Caco-2 (cell line): Measurements from ENCODE around the gene GSTA2. TPM values are rescaled to one million over a fixed set of nuclear protein-coding genes. Genes with fewer than 3 reads are reported as not detected.
"Not testable (repeated sequence)": the region's sequence is repeated elsewhere in the genome, so short reads cannot be mapped to it uniquely, and the experiment has no call there.

Source experiments
- BruUV-seq: library from RNA; stranded (reverse); fragments of 400-500 nt; replicated peaks from 2 replicates; lab custom pipeline; 2021; lab: Mats Ljungman, UMichigan
- CTCF ChIA-PET: fragments of 300-600 bp; sonication (Branson Sonifier 250); formaldehyde crosslinking; loops from one replicate; lab custom pipeline; 2022; ENCODE audit warnings: antibody characterized with exemption; lab: Charles Lee
- POLR2A ChIA-PET: fragments of 300-600 bp; sonication (Branson Sonifier 250); formaldehyde crosslinking; loops from one replicate; lab custom pipeline; 2022; ENCODE audit warnings: antibody characterized with exemption; lab: Charles Lee
- DNase-seq, 2 experiments: peaks; one replicate each; pipeline versions ENCODE4 v3.0.0 to v3.0.0-alpha.2; 2020 to 2022
- H3K27me3 ChIP-seq: replicated peaks from 2 replicates; pipeline ENCODE4 v1.6.0; 2011; ENCODE audit warnings: low read length; ENCODE audit not compliant: control insufficient read depth, insufficient read depth
- H3K36me3 ChIP-seq: 2 replicates; pipeline ENCODE4 v1.5.1; 2011; ENCODE audit warnings: low read length; ENCODE audit not compliant: control insufficient read depth, insufficient read depth
- H3K4me1 ChIP-seq: fragments of 250-450 bp; sonication (Bioruptor Pico); 2 replicates; pipeline ENCODE4 v1.5.1; 2020; ENCODE audit warnings: mild to moderate bottlenecking
- H3K4me3 ChIP-seq: 2 replicates; pipeline ENCODE4 v1.5.1; 2011; ENCODE audit warnings: low read depth, mild to moderate bottlenecking, control low read depth, low read length
- H3K9me3 ChIP-seq: fragments of 250-450 bp; sonication (Bioruptor Pico); 2 replicates; pipeline ENCODE4 v1.5.1; 2020; ENCODE audit warnings: mild to moderate bottlenecking, moderate library complexity
- H3K27ac Mint-ChIP-seq: one replicate; pipeline ENCODE4 v1.8.0; 2022; ENCODE audit warnings: mixed read lengths; ENCODE audit not compliant: unreplicated experiment
- H3K27me3 Mint-ChIP-seq: one replicate; pipeline ENCODE4 v1.8.0; 2022; ENCODE audit warnings: mixed read lengths; ENCODE audit not compliant: insufficient read depth, unreplicated experiment
- H3K36me3 Mint-ChIP-seq: one replicate; pipeline ENCODE4 v1.8.0; 2022; ENCODE audit warnings: mild to moderate bottlenecking, mixed read lengths; ENCODE audit not compliant: insufficient read depth, unreplicated experiment
- H3K4me1 Mint-ChIP-seq: one replicate; pipeline ENCODE4 v1.8.0; 2022; ENCODE audit warnings: low read depth, mixed read lengths; ENCODE audit not compliant: unreplicated experiment
- H3K4me3 Mint-ChIP-seq: one replicate; pipeline ENCODE4 v1.8.0; 2022; ENCODE audit warnings: mild to moderate bottlenecking, moderate library complexity, mixed read lengths; ENCODE audit not compliant: unreplicated experiment
- H3K9me3 Mint-ChIP-seq: one replicate; pipeline ENCODE4 v1.8.0; 2022; ENCODE audit warnings: mixed read lengths; ENCODE audit not compliant: unreplicated experiment
- CTCF ChIP-seq, 2 experiments: fragments of 200-600 bp in 1 of 2; IDR thresholded peaks; 1 replicate in 1 of 2; 2 replicates in 1 of 2; pipeline versions ENCODE4 v1.5.1 to v1.8.0; 2011 to 2022; ENCODE audit warnings: antibody characterized with exemption in 1 of 2, control low read depth in 1 of 2, inconsistent platforms in 1 of 2, low read depth in 1 of 2, low read length in 1 of 2, mild to moderate bottlenecking in 1 of 2, moderate library complexity in 1 of 2; ENCODE audit not compliant: insufficient read depth in 1 of 2, severe bottlenecking in 1 of 2, unreplicated experiment in 1 of 2
- intact Hi-C: fragments of 100-400 bp; cut with micrococcal nuclease; formaldehyde crosslinking; loops from one replicate; pipeline ENCODE4 v1.10.0; 2022; ENCODE audit not compliant: unreplicated experiment
- total RNA-seq: library from RNA; stranded (reverse); gene quantifications from 2 replicates; pipeline ENCODE4 v1.2.3, GENCODE V29; 2022

Gene GSTA2
- total RNA-seq, 1 experiment from 2014 or later = 65.4 TPM

- H3K9me3 Mint-ChIP-seq = peaks cover 21% of the 10 kb centered on the region
- H3K9me3 ChIP-seq = no peaks in the 10 kb centered on the region
- no peak overlapping the region for H3K4me3 Mint-ChIP-seq
- peaks cover 7% of the 10 kb centered on the region for H3K36me3 Mint-ChIP-seq
- intact Hi-C loops = loop anchor here (10.0 kb wide), 1 partner anchor 774 kb away; no protein-coding TSS in a partner anchor
- peaks cover 13% of the 10 kb centered on the region for H3K4me1 ChIP-seq
- H3K36me3 ChIP-seq = no peaks in the 10 kb centered on the region
- H3K27me3 Mint-ChIP-seq = no peaks in the 10 kb centered on the region
- TF ChIP-seq CTCF (IDR thresholded peaks at IDR 0.05; ENCODE audit: insufficient read depth in 1 of 2, low read depth in 1 of 2, low read length in 1 of 2, severe bottlenecking in 1 of 2, unreplicated experiment in 1 of 2) = no peak
- no peak overlapping the region for H3K27ac Mint-ChIP-seq
- H3K27me3 ChIP-seq = no peaks in the 10 kb centered on the region
- BruUV-seq = no TSS peak
- H3K4me1 Mint-ChIP-seq = peaks cover 25% of the 10 kb centered on the region
- ChIA-PET CTCF (no interaction called here), POLR2A (no interaction called here)
- DNase-seq = no peak
- H3K4me3 ChIP-seq = no peak overlapping the region
Measured at GRCh38 chr6:52790861-52791260, 27.6 kb upstream of the GSTA2 start.

GRCh38 chr6:52789658-52790057 lies 26.4 kb upstream of the GSTA2 start:
- H3K36me3 Mint-ChIP-seq, H3K27me3 Mint-ChIP-seq, H3K9me3 ChIP-seq, H3K4me3 Mint-ChIP-seq, H3K36me3 ChIP-seq, H3K27me3 ChIP-seq, POLR2A ChIA-PET, H3K27ac Mint-ChIP-seq, CTCF ChIA-PET, H3K4me3 ChIP-seq, BruUV-seq, DNase-seq: not testable (repeated sequence)
- Mint-ChIP-seq H3K9me3 (peaks cover 21% of the 10 kb centered on the region), H3K4me1 (peaks cover 25% of the 10 kb centered on the region)
- peaks cover 13% of the 10 kb centered on the region for H3K4me1 ChIP-seq
- intact Hi-C loops = loop anchor here (10.0 kb wide), 1 partner anchor 775 kb away; no protein-coding TSS in a partner anchor

GRCh38 chr6:52788478-52788877 lies 25.2 kb upstream of the GSTA2 start:
- Histone ChIP-seq H3K4me3 (no peak overlapping the region), H3K9me3 (no peaks in the 10 kb centered on the region), H3K36me3 (no peaks in the 10 kb centered on the region), H3K27me3 (no peaks in the 10 kb centered on the region), H3K4me1 (peaks cover 13% of the 10 kb centered on the region)
- Mint-ChIP-seq H3K9me3 (peaks cover 16% of the 10 kb centered on the region), H3K36me3 (peaks cover 5% of the 10 kb centered on the region), H3K27ac (peak overlapping the region; percentile 30), H3K4me3 (no peak overlapping the region), H3K4me1 (peaks cover 25% of the 10 kb centered on the region), H3K27me3 (no peaks in the 10 kb centered on the region)
- POLR2A ChIA-PET = no interaction called here
- no peak for DNase-seq
- CTCF ChIA-PET = no interaction called here
- BruUV-seq = no TSS peak
- intact Hi-C loops = no loop called here
- no peak for TF ChIP-seq CTCF (IDR thresholded peaks at IDR 0.05; ENCODE audit: insufficient read depth in 1 of 2, low read depth in 1 of 2, low read length in 1 of 2, severe bottlenecking in 1 of 2, unreplicated experiment in 1 of 2)

- intact Hi-C loops = no loop called here
- H3K4me1 Mint-ChIP-seq = peaks cover 25% of the 10 kb centered on the region
- H3K4me3 Mint-ChIP-seq = no peak overlapping the region
- Histone ChIP-seq H3K4me1 (peaks cover 13% of the 10 kb centered on the region), H3K27me3 (no peaks in the 10 kb centered on the region), H3K4me3 (no peak overlapping the region), H3K9me3 (no peaks in the 10 kb centered on the region), H3K36me3 (no peaks in the 10 kb centered on the region)
- no peak for TF ChIP-seq CTCF (IDR thresholded peaks at IDR 0.05; ENCODE audit: insufficient read depth in 1 of 2, low read depth in 1 of 2, low read length in 1 of 2, severe bottlenecking in 1 of 2, unreplicated experiment in 1 of 2)
- peak overlapping the region; percentile 30 for H3K27ac Mint-ChIP-seq
- POLR2A ChIA-PET = no interaction called here
- no peaks in the 10 kb centered on the region for H3K27me3 Mint-ChIP-seq
- H3K36me3 Mint-ChIP-seq = no peaks in the 10 kb centered on the region
- no TSS peak for BruUV-seq
- no peak for DNase-seq
- CTCF ChIA-PET = no interaction called here
- peaks cover 11% of the 10 kb centered on the region for H3K9me3 Mint-ChIP-seq
Measured at GRCh38 chr6:52787917-52788316, 24.6 kb upstream of the GSTA2 start.
